Ovary (tissue), 9 donors: Measurements from ENCODE around the gene DRD1. TPM values are rescaled to one million over a fixed set of nuclear protein-coding genes. Genes with fewer than 3 reads are reported as not detected.

ENCODE experiments used
- DNase-seq, 5 donors: peaks; one replicate each; pipeline ENCODE4 v3.0.0-alpha.2; 2019 to 2020
- H3K27ac ChIP-seq, 2 donors: fragments of 200-600 bp; one replicate each; pipeline versions ENCODE4 v1.5.1 to v1.8.0; 2019 to 2022
- H3K27me3 ChIP-seq: fragments of 200-600 bp; one replicate; pipeline ENCODE4 v1.8.0; 2022
- H3K36me3 ChIP-seq: fragments of 200-600 bp; sonication (generic); one replicate; pipeline ENCODE4 v1.5.1; 2019
- H3K4me1 ChIP-seq: one replicate; pipeline ENCODE4 v1.8.1; 2013; ENCODE audit warnings: mild to moderate bottlenecking, moderate library complexity; ENCODE audit not compliant: insufficient read depth
- H3K4me3 ChIP-seq: fragments of 200-600 bp; sonication (generic); one replicate; pipeline ENCODE4 v1.5.1; 2017
- H3K9me3 ChIP-seq, 2 donors: fragments of 200-600 bp in 1 of 2; sonication (generic) in 1 of 2; one replicate each; pipeline versions ENCODE4 v1.5.1 to v1.8.1; 2013 to 2019; ENCODE audit warnings: mild to moderate bottlenecking in 1 of 2, moderate library complexity in 1 of 2
- CTCF ChIP-seq, 3 donors: fragments of 450-650 bp in 2 of 3; fragments of 200-600 bp in 1 of 3; IDR thresholded peaks; one replicate each; pipeline versions ENCODE4 v1.5.1 to v1.8.0; 2016 to 2022; ENCODE audit warnings: antibody characterized with exemption in 3 of 3, mild to moderate bottlenecking in 1 of 3
- EP300 ChIP-seq: sonication (generic); formaldehyde crosslinking; IDR thresholded peaks from one replicate; pipeline ENCODE4 v1.6.1; 2017; ENCODE audit warnings: antibody characterized with exemption
- POLR2A ChIP-seq: fragments of 450-650 bp; IDR thresholded peaks from one replicate; pipeline ENCODE4 v1.6.1; 2017; ENCODE audit warnings: antibody characterized with exemption, mild to moderate bottlenecking, moderate library complexity
- WGBS, 3 donors: extraction: QIAGEN DNeasy Blood & Tissue Kit in 1 of 3; methylation state at CpG; one replicate each; pipeline versions ENCODE4 v1.1.5 to v1.1.7; 2013 to 2017; 5-methylcytosine and 5-hydroxymethylcytosine counted together
- intact Hi-C, 4 donors: fragments of 100-400 bp; cut with DNase I; formaldehyde crosslinking; loops; one replicate each; pipeline versions ENCODE4 v1.11.0 to v1.15.1; 2022 to 2023
- polyA plus RNA-seq, 2 donors: library from polyadenylated mRNA; stranded (reverse); fragments of 200-250 nt in 1 of 2; fragments of 350-450 nt in 1 of 2; fragmentation: Illumina TruSeq in 1 of 2; extraction: RNeasy Lipid Tissue Mini Kit (QIAGEN cat#74804) in 1 of 2; gene quantifications; one replicate each; pipeline ENCODE4 v1.2.3, GENCODE V29; 2013 to 2014
- total RNA-seq, 7 donors: library from RNA; depleted of rRNA in 2 of 7; stranded (reverse); fragments of >200 nt in 2 of 7; fragmentation: NEBNext Ultra II Directional in 3 of 7; extraction: Animal tissue kit (Norgen Biotek cat#: 25700) in 3 of 7; gene quantifications; one replicate each; pipeline versions ENCODE4 v1.1.0 to v1.2.4, GENCODE V29; 2016 to 2023
- donor health status: DM: no; HTN: no; CAD: no; lungs with moderate emphysema.
- donor health status: DM: no; HTN: no; CAD: no.
- donor health status: Bipolar disorder and iron deficiency.
- donor health status: DM: yes; HTN: yes; CAD: no.
- donor health status: DM: no; HTN: no; CAD: no.
- donor health status: DM: yes; HTN: yes; CAD: no.

Gene DRD1
- total and polyA plus RNA-seq, 9 donors = 0.10 to 0.42 (median 0.15) TPM; not detected in 1

GRCh38 chr5:175463641-175464040 lies 19.7 kb upstream of the DRD1 start:
- Histone ChIP-seq H3K4me3 (no peak overlapping the region), H3K27ac (no peak overlapping the region), H3K36me3 (no peaks in the 10 kb centered on the region), H3K4me1 (no peaks in the 10 kb centered on the region), H3K9me3 (no peaks in the 10 kb centered on the region), H3K27me3 (no peaks in the 10 kb centered on the region)
- TF ChIP-seq POLR2A = no peak
- no peak for TF ChIP-seq EP300
- TF ChIP-seq CTCF (IDR thresholded peaks at IDR 0.05) = no peak
- intact Hi-C loops = no loop called here
- WGBS, 3 donors = 82 to 89% (median 84%) methylated on average over 3 of the region's 3 CpGs
- DNase-seq = no peak

- Histone ChIP-seq H3K27ac (no peak overlapping the region), H3K4me3 (no peak overlapping the region), H3K9me3 (no peaks in the 10 kb centered on the region), H3K36me3 (no peaks in the 10 kb centered on the region), H3K27me3 (no peaks in the 10 kb centered on the region), H3K4me1 (no peaks in the 10 kb centered on the region)
- no peak for TF ChIP-seq POLR2A
- TF ChIP-seq CTCF (IDR thresholded peaks at IDR 0.05) = no peak
- TF ChIP-seq EP300 = no peak
- DNase-seq = no peak
- whole genome bisulfite sequencing, 3 donors = 86 to 88% (median 87%) methylated on average over 13 of the region's 13 CpGs
- intact Hi-C loops = no loop called here
Measured at GRCh38 chr5:175461370-175461769, 17.4 kb upstream of the DRD1 start.

GRCh38 chr5:175460552-175460951 lies 16.6 kb upstream of the DRD1 start:
- Histone ChIP-seq H3K9me3 (no peaks in the 10 kb centered on the region), H3K27me3 (no peaks in the 10 kb centered on the region), H3K27ac (no peak overlapping the region), H3K4me1 (no peaks in the 10 kb centered on the region), H3K4me3 (no peak overlapping the region), H3K36me3 (no peaks in the 10 kb centered on the region)
- TF ChIP-seq EP300 (no peak), POLR2A (no peak), CTCF (IDR thresholded peaks at IDR 0.05) (no peak)
- intact Hi-C loops = no loop called here
- WGBS, 3 donors = 78 to 100% (median 85%) methylated on average over 2 of the region's 2 CpGs
- no peak for DNase-seq

GRCh38 chr5:175460126-175460525 lies 16.1 kb upstream of the DRD1 start:
- Histone ChIP-seq H3K4me1 (no peaks in the 10 kb centered on the region), H3K27me3 (no peaks in the 10 kb centered on the region), H3K27ac (no peak overlapping the region), H3K4me3 (no peak overlapping the region), H3K9me3 (no peaks in the 10 kb centered on the region), H3K36me3 (no peaks in the 10 kb centered on the region)
- no peak for DNase-seq
- intact Hi-C loops = no loop called here
- 47 to 58% (median 56%) methylated on average over 7 of the region's 7 CpGs for WGBS, 3 donors
- no peak for TF ChIP-seq CTCF (IDR thresholded peaks at IDR 0.05)
- no peak for TF ChIP-seq EP300
- TF ChIP-seq POLR2A = no peak

- Histone ChIP-seq H3K27me3 (no peaks in the 10 kb centered on the region), H3K27ac (no peak overlapping the region), H3K9me3 (no peaks in the 10 kb centered on the region), H3K4me3 (no peak overlapping the region), H3K4me1 (no peaks in the 10 kb centered on the region), H3K36me3 (no peaks in the 10 kb centered on the region)
- TF ChIP-seq CTCF (IDR thresholded peaks at IDR 0.05) = no peak
- TF ChIP-seq POLR2A = no peak
- TF ChIP-seq EP300 = no peak
- 50 to 61% (median 52%) methylated on average over 1 of the region's 1 CpG for WGBS, 3 donors
- DNase-seq = no peak
- intact Hi-C loops = no loop called here
Measured at GRCh38 chr5:175457466-175457865, 13.5 kb upstream of the DRD1 start.
